Astrocyte (in vitro differentiated cells and primary cell): ENCODE data around the gene NPHP1.

ENCODE experiments used
- CTCF ChIP-seq: IDR thresholded peaks from 2 replicates; pipeline ENCODE4 v1.5.1; 2011; ENCODE audit warnings: low read depth, mild to moderate bottlenecking, inconsistent platforms, low read length, moderate library complexity; ENCODE audit not compliant: insufficient read depth
- EZH2 ChIP-seq: IDR thresholded peaks from 2 replicates; pipeline ENCODE4 v1.6.1; 2012; ENCODE audit warnings: mild to moderate bottlenecking, low read length, inconsistent platforms; ENCODE audit not compliant: insufficient read depth

DNA sequence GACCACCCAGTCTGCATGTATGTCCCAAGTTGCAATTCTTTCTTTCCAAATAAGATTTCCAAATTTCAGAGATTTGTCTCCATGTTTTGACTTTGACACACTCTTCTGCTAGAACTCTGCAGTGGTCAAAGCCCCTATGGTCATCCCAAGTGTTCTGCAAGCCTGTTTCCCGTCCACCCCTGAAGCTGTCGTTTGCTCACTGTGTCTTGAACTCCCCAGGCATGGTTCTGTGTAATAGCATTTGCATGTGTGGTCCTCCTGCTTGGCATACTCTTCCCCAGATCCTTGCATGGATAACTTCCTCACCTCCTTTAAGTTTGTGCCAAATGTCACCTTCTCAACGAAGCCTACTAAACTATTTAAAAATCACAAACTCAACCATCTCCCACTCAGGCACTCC, 11.4 kb upstream of the NPHP1 start:
- TF ChIP-seq CTCF (no peak), EZH2 (no peak)
